HepG2 (cell line): ENCODE measurements around the gene PRDX5. TPM values are rescaled to one million over a fixed set of nuclear protein-coding genes. Genes with fewer than 3 reads are reported as not detected.

Source experiments
- CBX5 ChIP-seq: sonication (generic); formaldehyde crosslinking; IDR thresholded peaks from 2 replicates; pipeline ENCODE4 v1.4.0; 2020; ENCODE audit warnings: missing genetic modification reagents, borderline replicate concordance
- CEBPB ChIP-seq: IDR thresholded peaks from 2 replicates; pipeline ENCODE4 v1.6.1; 2011; ENCODE audit warnings: low read depth, low read length, improper control_type of control experiment, borderline replicate concordance
- FOXO1 ChIP-seq: sonication (generic); formaldehyde crosslinking; IDR thresholded peaks from 2 replicates; pipeline ENCODE4 v1.4.0; 2020; ENCODE audit warnings: missing genetic modification reagents
- HMGXB4 ChIP-seq, 2 experiments: sonication (generic) in 1 of 2; formaldehyde crosslinking in 1 of 2; IDR thresholded peaks; 2 replicates each; pipeline versions ENCODE4 v1.4.0 to v1.6.1; 2018 to 2020; ENCODE audit warnings: missing genetic modification reagents in 2 of 2, borderline replicate concordance in 1 of 2, low read depth in 1 of 2, mild to moderate bottlenecking in 1 of 2, missing biosample characterization in 1 of 2
- KDM4B ChIP-seq: sonication (generic); formaldehyde crosslinking; IDR thresholded peaks from 2 replicates; pipeline ENCODE4 v1.4.0; 2020; ENCODE audit warnings: missing genetic modification reagents
- MED1 ChIP-seq: sonication (generic); formaldehyde crosslinking; IDR thresholded peaks from 2 replicates; pipeline ENCODE4 v1.4.0; 2020; ENCODE audit warnings: missing genetic modification reagents
- MXD3 ChIP-seq: IDR thresholded peaks from 2 replicates; pipeline ENCODE4 v1.6.1; 2016; ENCODE audit warnings: mild to moderate bottlenecking, missing biosample characterization, missing genetic modification reagents
- NFE2L2 ChIP-seq: fragments of 150-350 bp; IDR thresholded peaks from 2 replicates; pipeline ENCODE4 v1.6.1; 2014; ENCODE audit warnings: low read length
- NFYC ChIP-seq: IDR thresholded peaks from 2 replicates; pipeline ENCODE4 v1.6.1; 2016; ENCODE audit warnings: missing genetic modification reagents, missing compliant biosample characterization
- NR2C2 ChIP-seq: sonication (generic); formaldehyde crosslinking; IDR thresholded peaks from 2 replicates; pipeline ENCODE4 v1.4.0; 2020; ENCODE audit warnings: missing genetic modification reagents, mild to moderate bottlenecking, moderate library complexity, borderline replicate concordance
- PAWR ChIP-seq: sonication (generic); formaldehyde crosslinking; IDR thresholded peaks from 2 replicates; pipeline ENCODE4 v1.4.0; 2020; ENCODE audit warnings: missing genetic modification reagents, mild to moderate bottlenecking, borderline replicate concordance
- PHF8 ChIP-seq: sonication (generic); formaldehyde crosslinking; IDR thresholded peaks from 2 replicates; pipeline ENCODE4 v1.5.0; 2020; ENCODE audit warnings: missing genetic modification reagents
- POLR2AphosphoS2 ChIP-seq: IDR thresholded peaks from 2 replicates; pipeline ENCODE4 v1.6.1; 2011; ENCODE audit warnings: low read depth, low read length, improper control_type of control experiment
- SNAPC5 ChIP-seq: sonication (generic); formaldehyde crosslinking; IDR thresholded peaks from 2 replicates; pipeline ENCODE4 v1.8.1; 2023; ENCODE audit warnings: mild to moderate bottlenecking, missing genetic modification reagents, borderline replicate concordance
- SRSF9 ChIP-seq: fragments of 200-400 bp; formaldehyde crosslinking; IDR thresholded peaks from 2 replicates; pipeline ENCODE4 v1.6.1; 2018; ENCODE audit warnings: borderline replicate concordance, mild to moderate bottlenecking, low read depth, low read length; ENCODE audit not compliant: insufficient read depth, poor library complexity, severe bottlenecking
- TEF ChIP-seq: sonication (generic); formaldehyde crosslinking; IDR thresholded peaks from 2 replicates; pipeline ENCODE4 v1.5.0; 2020; ENCODE audit warnings: missing genetic modification reagents
- XBP1 ChIP-seq: sonication (generic); formaldehyde crosslinking; IDR thresholded peaks from 2 replicates; pipeline ENCODE4 v1.5.0; 2020; ENCODE audit warnings: missing genetic modification reagents
- ZFP37 ChIP-seq: sonication (generic); formaldehyde crosslinking; IDR thresholded peaks from 2 replicates; pipeline ENCODE4 v1.4.0; 2020; ENCODE audit warnings: missing genetic modification reagents, borderline replicate concordance
- ZNF205 ChIP-seq: IDR thresholded peaks from 2 replicates; pipeline ENCODE4 v1.6.1; 2018; ENCODE audit warnings: missing biosample characterization, missing genetic modification reagents
- ZNF687 ChIP-seq: sonication (generic); formaldehyde crosslinking; IDR thresholded peaks from 2 replicates; pipeline ENCODE4 v1.5.1; 2020; ENCODE audit warnings: mild to moderate bottlenecking, missing genetic modification reagents, moderate library complexity
- ZNF878 ChIP-seq: sonication (generic); formaldehyde crosslinking; IDR thresholded peaks from 2 replicates; pipeline ENCODE4 v1.8.1; 2023; ENCODE audit warnings: mild to moderate bottlenecking, missing genetic modification reagents, moderate library complexity
- polyA plus RNA-seq, 8 experiments: library from polyadenylated mRNA; depleted of rRNA in 3 of 8; stranded (reverse) in 7 of 8; unstranded in 1 of 8; fragments of >200 nt; fragmentation: Illumina TruSeq in 4 of 8; extraction: Trizol in 4 of 8; gene quantifications; 2 replicates each; pipeline versions ENCODE4 v1.2.1 to v1.2.3, GENCODE V29; 2011 to 2016; ENCODE audit warnings: low read depth in 4 of 8, missing spikeins in 1 of 8, mixed read lengths in 1 of 8; ENCODE audit not compliant: insufficient read depth in 1 of 8
- total RNA-seq, 5 experiments: library from RNA; depleted of rRNA; stranded (reverse); fragments of >200 nt; fragmentation: Illumina TruSeq; extraction: Trizol; gene quantifications; 2 replicates each; pipeline ENCODE4 v1.2.3, GENCODE V29; 2016; ENCODE audit warnings: low read depth in 1 of 5

PRDX5 gene
- total and polyA plus RNA-seq, 2 of the 13 experiments (the other 11 are each of a cell fraction or from before 2014, with no cell fraction given) = 215 to 311 TPM

GRCh38 chr11:64284048-64284961, 33.6 kb upstream of the PRDX5 start, which contains the start of gene BAD (continued):
- TF ChIP-seq ZNF687 (CRISPR knock-in tag) (peak; percentile 69), MXD3 (no peak), XBP1 (CRISPR knock-in tag) (no peak), POLR2AphosphoS2 (no peak), SRSF9 (no peak), HMGXB4 (CRISPR knock-in tag; IDR thresholded peaks at IDR 0.05; ENCODE audit: borderline replicate concordance in 1 of 2, low read depth in 1 of 2) (0 out of 4 replicates have a peak, but pooled peaks of 1 of the 2 experiments have one; percentile 30), SNAPC5 (no peak), KDM4B (0 out of 2 replicates have a peak, but pooled peaks have one; percentile 32), NR2C2 (CRISPR knock-in tag) (no peak), ZFP37 (CRISPR knock-in tag) (no peak), NFE2L2 (no peak), CEBPB (no peak), TEF (CRISPR knock-in tag) (no peak), CBX5 (CRISPR knock-in tag) (no peak), NFYC (CRISPR knock-in tag) (peak; percentile 90), FOXO1 (CRISPR knock-in tag) (no peak), ZNF878 (CRISPR knock-in tag) (no peak), PAWR (CRISPR knock-in tag) (0 out of 2 replicates have a peak, but pooled peaks have one; percentile 10), ZNF205 (CRISPR knock-in tag) (no peak), MED1 (CRISPR knock-in tag) (no peak), PHF8 (peak; percentile 55)
